D721Med (cell line): Measurements from ENCODE around the gene ACTA2.

Source experiments
- DNase-seq: peaks from one replicate; pipeline ENCODE4 v3.0.0; 2011; ENCODE audit warnings: low spot score; ENCODE audit not compliant: insufficient read length
- FAIRE-seq: peaks from 2 replicates; lab custom pipeline; 2011; peaks lifted over from hg19 to GRCh38; lab: Jason Lieb, UNC
- TF ChIP-seq, protein P1 (sequence below): IDR thresholded peaks from 2 replicates; pipeline ENCODE4 v1.5.1; 2012; ENCODE audit warnings: mild to moderate bottlenecking, control low read depth; ENCODE audit not compliant: insufficient read depth; ENCODE audit errors: missing control alignments

ACTA2 gene

GRCh38 chr10:88896994-88897853 is 55.3 kb downstream of the ACTA2 start:
- FAIRE-seq: peak; percentile 63

GRCh38 chr10:88896372-88896993 is 56.1 kb downstream of the ACTA2 start:
- TF ChIP-seq, protein P1, sequence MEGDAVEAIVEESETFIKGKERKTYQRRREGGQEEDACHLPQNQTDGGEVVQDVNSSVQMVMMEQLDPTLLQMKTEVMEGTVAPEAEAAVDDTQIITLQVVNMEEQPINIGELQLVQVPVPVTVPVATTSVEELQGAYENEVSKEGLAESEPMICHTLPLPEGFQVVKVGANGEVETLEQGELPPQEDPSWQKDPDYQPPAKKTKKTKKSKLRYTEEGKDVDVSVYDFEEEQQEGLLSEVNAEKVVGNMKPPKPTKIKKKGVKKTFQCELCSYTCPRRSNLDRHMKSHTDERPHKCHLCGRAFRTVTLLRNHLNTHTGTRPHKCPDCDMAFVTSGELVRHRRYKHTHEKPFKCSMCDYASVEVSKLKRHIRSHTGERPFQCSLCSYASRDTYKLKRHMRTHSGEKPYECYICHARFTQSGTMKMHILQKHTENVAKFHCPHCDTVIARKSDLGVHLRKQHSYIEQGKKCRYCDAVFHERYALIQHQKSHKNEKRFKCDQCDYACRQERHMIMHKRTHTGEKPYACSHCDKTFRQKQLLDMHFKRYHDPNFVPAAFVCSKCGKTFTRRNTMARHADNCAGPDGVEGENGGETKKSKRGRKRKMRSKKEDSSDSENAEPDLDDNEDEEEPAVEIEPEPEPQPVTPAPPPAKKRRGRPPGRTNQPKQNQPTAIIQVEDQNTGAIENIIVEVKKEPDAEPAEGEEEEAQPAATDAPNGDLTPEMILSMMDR: no peak
- FAIRE-seq (no peak), DNase-seq (no peak)

More at GRCh38 chr10:88896994-88897853, 55.3 kb downstream of the ACTA2 start:
- TF ChIP-seq, protein P1: no peak
- DNase-seq: no peak

GRCh38 chr10:88895250-88895649 is 57.3 kb downstream of the ACTA2 start:
- no peak for FAIRE-seq
- DNase-seq: no peak
- TF ChIP-seq, protein P1: no peak

GRCh38 chr10:88893611-88894010 is 59.0 kb downstream of the ACTA2 start:
- no peak for FAIRE-seq
- TF ChIP-seq, protein P1: no peak
- no peak for DNase-seq

- FAIRE-seq (no peak), DNase-seq (no peak)
- TF ChIP-seq, protein P1: no peak
Measured at GRCh38 chr10:88892222-88892967, 60.2 kb downstream of the ACTA2 start.

GRCh38 chr10:88890681-88891381 is 61.7 kb downstream of the ACTA2 start:
- DNase-seq (no peak), FAIRE-seq (no peak)
- TF ChIP-seq, protein P1: no peak
